ENCODE results near the gene ADAM22.
"Not testable (repeated sequence)": the region's sequence is repeated elsewhere in the genome, so short reads cannot be mapped to it uniquely, and the experiment has no call there.

Gene ADAM22

GRCh38 chr7:87933953-87934698 is at the start of gene ADAM22:
ADAM22 (plus strand) TSS chr7:87934251; CDS start chr7:87934466, 215 bp downstream.
- CTCF ChIA-PET = interaction anchor here (0.8 kb wide), 1 partner anchor 178 kb away, joined by 3 read pairs; no protein-coding TSS in a partner anchor
- peak; percentile 86 for DNase-seq
- peaks cover 5% of the 10 kb centered on the region for H3K36me3 Mint-ChIP-seq
- no peaks in the 10 kb centered on the region for H3K9me3 Mint-ChIP-seq
- H3K27me3 Mint-ChIP-seq = peaks cover 48% of the 10 kb centered on the region
- no peak within 1 kb of the TSS for H3K27ac Mint-ChIP-seq
- peaks cover 15% of the 10 kb centered on the region for H3K4me1 Mint-ChIP-seq
- H3K4me3 Mint-ChIP-seq = peak within 1 kb of the TSS; percentile 83

GRCh38 chr7:87885018-87885417 is 49.0 kb upstream of the ADAM22 start:
- H3K27ac Mint-ChIP-seq = no peak overlapping the region
- H3K27me3 Mint-ChIP-seq = no peaks in the 10 kb centered on the region
- peaks cover 48% of the 10 kb centered on the region for H3K36me3 Mint-ChIP-seq
- peaks cover 26% of the 10 kb centered on the region for H3K4me1 Mint-ChIP-seq
- DNase-seq = no peak
- H3K9me3 Mint-ChIP-seq = no peaks in the 10 kb centered on the region
- no peak overlapping the region for H3K4me3 Mint-ChIP-seq
- CTCF ChIA-PET = interaction anchor here (1.0 kb wide), 1 partner anchor 94 kb away, joined by 3 read pairs; no protein-coding TSS in a partner anchor

- Mint-ChIP-seq H3K27ac (no peak overlapping the region), H3K36me3 (peaks cover 46% of the 10 kb centered on the region), H3K4me1 (peaks cover 14% of the 10 kb centered on the region), H3K27me3 (no peaks in the 10 kb centered on the region), H3K4me3 (no peak overlapping the region), H3K9me3 (no peaks in the 10 kb centered on the region)
- DNase-seq = no peak
- CTCF ChIA-PET = interaction anchor here (0.5 to 1.5 kb wide), 9 partner anchors 15 to 734 kb away, joined by 3 to 4 read pairs (median 3); partner anchors contain the start of gene DMTF1
These were observed 47.2 kb upstream of the ADAM22 start for GRCh38 chr7:87886875-87887274.

GRCh38 chr7:87895363-87895762 is 38.7 kb upstream of the ADAM22 start:
- no peak overlapping the region for H3K4me3 Mint-ChIP-seq
- peaks cover 8% of the 10 kb centered on the region for H3K4me1 Mint-ChIP-seq
- H3K27me3 Mint-ChIP-seq = no peaks in the 10 kb centered on the region
- CTCF ChIA-PET = no interaction called here
- H3K36me3 Mint-ChIP-seq = peaks cover 58% of the 10 kb centered on the region
- no peak for DNase-seq
- no peak overlapping the region for H3K27ac Mint-ChIP-seq
- no peaks in the 10 kb centered on the region for H3K9me3 Mint-ChIP-seq

GRCh38 chr7:87899255-87899654 is 34.8 kb upstream of the ADAM22 start:
- Mint-ChIP-seq H3K36me3 (peaks cover 57% of the 10 kb centered on the region), H3K4me3 (no peak overlapping the region), H3K4me1 (peaks cover 8% of the 10 kb centered on the region)

GRCh38 chr7:87907136-87907906 is 26.7 kb upstream of the ADAM22 start:
- peaks cover 22% of the 10 kb centered on the region for H3K36me3 Mint-ChIP-seq
- H3K4me1 Mint-ChIP-seq, H3K4me3 Mint-ChIP-seq, DNase-seq, CTCF ChIA-PET, H3K9me3 Mint-ChIP-seq, H3K27me3 Mint-ChIP-seq: not testable (repeated sequence)
- H3K27ac Mint-ChIP-seq = peak overlapping the region; percentile 7

More at GRCh38 chr7:87899255-87899654, 34.8 kb upstream of the ADAM22 start:
- CTCF ChIA-PET = no interaction called here
- Mint-ChIP-seq H3K27me3 (no peaks in the 10 kb centered on the region), H3K9me3 (no peaks in the 10 kb centered on the region), H3K27ac (no peak overlapping the region)
- DNase-seq = no peak

GRCh38 chr7:87908814-87909213 is 25.2 kb upstream of the ADAM22 start:
- H3K27me3 Mint-ChIP-seq, H3K9me3 Mint-ChIP-seq, H3K4me1 Mint-ChIP-seq, H3K4me3 Mint-ChIP-seq, H3K27ac Mint-ChIP-seq, DNase-seq, CTCF ChIA-PET: not testable (repeated sequence)
- peaks cover 19% of the 10 kb centered on the region for H3K36me3 Mint-ChIP-seq

GRCh38 chr7:87912121-87912520 is 21.9 kb upstream of the ADAM22 start:
- peaks cover 11% of the 10 kb centered on the region for H3K36me3 Mint-ChIP-seq
- H3K27me3 Mint-ChIP-seq = no peaks in the 10 kb centered on the region
- no peak for DNase-seq
- no peaks in the 10 kb centered on the region for H3K9me3 Mint-ChIP-seq
- H3K4me1 Mint-ChIP-seq = peaks cover 2% of the 10 kb centered on the region
- no peak overlapping the region for H3K4me3 Mint-ChIP-seq
- no peak overlapping the region for H3K27ac Mint-ChIP-seq
- CTCF ChIA-PET = no interaction called here

- H3K9me3 Mint-ChIP-seq = no peaks in the 10 kb centered on the region
- H3K4me3 Mint-ChIP-seq = no peak overlapping the region
- no peak overlapping the region for H3K27ac Mint-ChIP-seq
- no peak for DNase-seq
- H3K27me3 Mint-ChIP-seq = peaks cover 5% of the 10 kb centered on the region
- no peaks in the 10 kb centered on the region for H3K36me3 Mint-ChIP-seq
- CTCF ChIA-PET = no interaction called here
- no peaks in the 10 kb centered on the region for H3K4me1 Mint-ChIP-seq
These were observed 15.3 kb upstream of the ADAM22 start for GRCh38 chr7:87918740-87919139.

GRCh38 chr7:87919875-87920274 is 14.2 kb upstream of the ADAM22 start:
- CTCF ChIA-PET = no interaction called here
- DNase-seq = no peak
- Mint-ChIP-seq H3K36me3 (no peaks in the 10 kb centered on the region), H3K27me3 (peaks cover 5% of the 10 kb centered on the region), H3K9me3 (no peaks in the 10 kb centered on the region), H3K27ac (no peak overlapping the region), H3K4me3 (no peak overlapping the region), H3K4me1 (no peaks in the 10 kb centered on the region)

- DNase-seq = no peak
- CTCF ChIA-PET = no interaction called here
- H3K27me3 Mint-ChIP-seq = peaks cover 5% of the 10 kb centered on the region
- no peaks in the 10 kb centered on the region for H3K9me3 Mint-ChIP-seq
- no peak overlapping the region for H3K4me3 Mint-ChIP-seq
- H3K36me3 Mint-ChIP-seq = no peaks in the 10 kb centered on the region
- no peaks in the 10 kb centered on the region for H3K4me1 Mint-ChIP-seq
- no peak overlapping the region for H3K27ac Mint-ChIP-seq
These were observed 13.5 kb upstream of the ADAM22 start for GRCh38 chr7:87920578-87920977.

- H3K36me3 Mint-ChIP-seq, H3K4me1 Mint-ChIP-seq, H3K27ac Mint-ChIP-seq, DNase-seq, CTCF ChIA-PET, H3K9me3 Mint-ChIP-seq, H3K4me3 Mint-ChIP-seq: not testable (repeated sequence)
- peaks cover 14% of the 10 kb centered on the region for H3K27me3 Mint-ChIP-seq
These were observed 11.2 kb upstream of the ADAM22 start for GRCh38 chr7:87922759-87923395.

- CTCF ChIA-PET = interaction anchor here (0.6 to 1.4 kb wide), 2 partner anchors 128 to 420 kb away, joined by 4 to 5 read pairs; no protein-coding TSS in a partner anchor
- H3K27me3 Mint-ChIP-seq = peaks cover 22% of the 10 kb centered on the region
- H3K9me3 Mint-ChIP-seq = no peaks in the 10 kb centered on the region
- no peaks in the 10 kb centered on the region for H3K36me3 Mint-ChIP-seq
- DNase-seq = no peak
- H3K4me1 Mint-ChIP-seq = no peaks in the 10 kb centered on the region
- no peak overlapping the region for H3K27ac Mint-ChIP-seq
- no peak overlapping the region for H3K4me3 Mint-ChIP-seq
These were observed 7.2 kb upstream of the ADAM22 start for GRCh38 chr7:87926581-87927461.

- H3K27me3 Mint-ChIP-seq = peaks cover 48% of the 10 kb centered on the region
These were observed 472 bp upstream of the ADAM22 start for GRCh38 chr7:87933605-87933952.

More at GRCh38 chr7:87933605-87933952, 472 bp upstream of the ADAM22 start:
- peaks cover 5% of the 10 kb centered on the region for H3K36me3 Mint-ChIP-seq
- peaks cover 15% of the 10 kb centered on the region for H3K4me1 Mint-ChIP-seq
- no peak overlapping the region for H3K27ac Mint-ChIP-seq
- H3K9me3 Mint-ChIP-seq = no peaks in the 10 kb centered on the region
- CTCF ChIA-PET = interaction anchor here (0.8 kb wide), 1 partner anchor 178 kb away, joined by 3 read pairs; no protein-coding TSS in a partner anchor
- DNase-seq = no peak
- H3K4me3 Mint-ChIP-seq = peak overlapping the region; percentile 83
